HepG2 (cell line): ENCODE data around the gene MYOT. TPM values are rescaled to one million over a fixed set of nuclear protein-coding genes. Genes with fewer than 3 reads are reported as not detected.

ENCODE experiments used
- ATAC-seq: fragments of 200-7000 bp; cut with Tn5 transposase; 3 replicates; pipeline ENCODE4 v1.9.1; 2020; ENCODE audit warnings: mild to moderate bottlenecking, moderate library complexity
- BruUV-seq: library from RNA; stranded (reverse); fragments of 400-500 nt; replicated peaks from 2 replicates; lab custom pipeline; 2021; lab: Mats Ljungman, UMichigan
- CTCF ChIA-PET: fragments of 300-600 bp; formaldehyde crosslinking; extraction: SDS; loops from one replicate; lab custom pipeline; 2021; ENCODE audit warnings: low total read pairs, inconsistent platforms, low intra/inter-chr PET ratio; lab: Yijun Ruan, JAX
- POLR2A ChIA-PET: fragments of 350-600 bp; sonication (Branson Sonifier 250); formaldehyde crosslinking; loops from one replicate; lab custom pipeline; 2020; ENCODE audit warnings: antibody characterized with exemption, inconsistent platforms; lab: Yijun Ruan, JAX
- DNase-seq: peaks from one replicate; pipeline ENCODE4 v3.0.0-alpha.2; 2015; ENCODE audit warnings: low spot score
- FAIRE-seq: peaks from 3 replicates; lab custom pipeline; 2011; peaks lifted over from hg19 to GRCh38; lab: Jason Lieb, UNC
- H2AFZ ChIP-seq: one replicate; pipeline ENCODE4 v1.6.1; 2011; ENCODE audit warnings: low read length, inconsistent platforms
- H3K27ac ChIP-seq: fragments of 300-600 bp; 3 replicates; pipeline ENCODE4 v1.8.0; 2011; ENCODE audit warnings: mixed run types, mild to moderate bottlenecking, mixed read lengths, low read length, inconsistent platforms; ENCODE audit not compliant: insufficient read depth; ENCODE audit errors: extremely low read length
- H3K27me3 ChIP-seq, 2 experiments: fragments of 200-600 bp in 1 of 2; 2 replicates in 1 of 2; 3 replicates in 1 of 2; pipeline versions ENCODE4 v1.6.0 to v1.8.0; 2011; ENCODE audit warnings: low read length in 2 of 2, mild to moderate bottlenecking in 2 of 2, moderate library complexity in 2 of 2, inconsistent platforms in 1 of 2; ENCODE audit not compliant: insufficient read depth in 2 of 2, control insufficient read depth in 1 of 2
- H3K36me3 ChIP-seq, 2 experiments: fragments of 200-600 bp in 1 of 2; replicated peaks in 1 of 2; 2 replicates in 1 of 2; 3 replicates in 1 of 2; pipeline versions ENCODE4 v1.5.1 to v1.8.0; 2011; ENCODE audit warnings: low read length in 2 of 2, inconsistent platforms in 1 of 2; ENCODE audit not compliant: insufficient read depth in 2 of 2, control insufficient read depth in 1 of 2
- H3K4me1 ChIP-seq: 2 replicates; pipeline ENCODE4 v1.5.1; 2012; ENCODE audit warnings: low read length, inconsistent platforms; ENCODE audit not compliant: insufficient read depth
- H3K4me2 ChIP-seq: 2 replicates; pipeline ENCODE4 v1.6.0; 2011; ENCODE audit warnings: low read depth, low read length, inconsistent platforms
- H3K4me3 ChIP-seq, 3 experiments: fragments of 200-600 bp in 1 of 3; sonication (generic), shearing (Covaris generic) in 1 of 3; replicated peaks in 1 of 3; 2 replicates each; pipeline ENCODE4 v1.5.1; 2011 to 2016; ENCODE audit warnings: low read length in 3 of 3, inconsistent platforms in 2 of 3, low read depth in 2 of 3, mild to moderate bottlenecking in 2 of 3, control low read depth in 1 of 3, mixed read lengths in 1 of 3; ENCODE audit not compliant: insufficient read depth in 1 of 3
- H3K79me2 ChIP-seq: one replicate; pipeline ENCODE4 v1.6.1; 2011; ENCODE audit warnings: low read length, inconsistent platforms; ENCODE audit not compliant: insufficient read depth
- H3K9ac ChIP-seq: 2 replicates; pipeline ENCODE4 v1.6.0; 2011; ENCODE audit warnings: mild to moderate bottlenecking, low read depth, low read length, inconsistent platforms; ENCODE audit not compliant: insufficient read depth
- H3K9me3 ChIP-seq: 2 replicates; pipeline ENCODE4 v1.5.1; 2012; ENCODE audit warnings: mild to moderate bottlenecking, low read length
- H4K20me1 ChIP-seq: 2 replicates; pipeline ENCODE4 v1.6.0; 2011; ENCODE audit warnings: inconsistent platforms, mild to moderate bottlenecking, low read length, moderate library complexity; ENCODE audit not compliant: insufficient read depth
- GLI4 ChIP-seq: sonication (generic); formaldehyde crosslinking; IDR thresholded peaks from 2 replicates; pipeline ENCODE4 v1.5.1; 2020; ENCODE audit warnings: missing genetic modification reagents, mild to moderate bottlenecking, moderate library complexity, borderline replicate concordance
- NRL ChIP-seq: sonication (generic); formaldehyde crosslinking; IDR thresholded peaks from 2 replicates; pipeline ENCODE4 v1.5.0; 2020; ENCODE audit warnings: missing genetic modification reagents, mild to moderate bottlenecking, moderate library complexity, borderline replicate concordance
- POGZ ChIP-seq: sonication (generic); formaldehyde crosslinking; IDR thresholded peaks from 2 replicates; pipeline ENCODE4 v1.4.0; 2020; ENCODE audit warnings: mild to moderate bottlenecking, missing genetic modification reagents
- SATB2 ChIP-seq: sonication (generic); formaldehyde crosslinking; IDR thresholded peaks from 2 replicates; pipeline ENCODE4 v1.5.0; 2020; ENCODE audit warnings: missing genetic modification reagents
- ZFP1 ChIP-seq: IDR thresholded peaks from 2 replicates; pipeline ENCODE4 v1.6.1; 2016
- WGBS: methylation state at CpG from one replicate; pipeline ENCODE4 v1.1.6; 2017; ENCODE audit warnings: low lambda C conversion rate; 5-methylcytosine and 5-hydroxymethylcytosine counted together
- in situ Hi-C: cut with HindIII; loops from 2 replicates; pipeline ENCODE4 v1.10.0; 2017; ENCODE audit warnings: low pct_unique_long_range_greater_than_20kb; ENCODE audit not compliant: extremely low pct_ligation_motif_present
- intact Hi-C: fragments of 100-400 bp; cut with micrococcal nuclease; formaldehyde crosslinking; loops from one replicate; pipeline ENCODE4 v1.10.0; 2022; ENCODE audit not compliant: unreplicated experiment
- polyA plus RNA-seq, 8 experiments: library from polyadenylated mRNA; depleted of rRNA in 3 of 8; stranded (reverse) in 7 of 8; unstranded in 1 of 8; fragments of >200 nt; fragmentation: Illumina TruSeq in 4 of 8; extraction: Trizol in 4 of 8; gene quantifications; 2 replicates each; pipeline versions ENCODE4 v1.2.1 to v1.2.3, GENCODE V29; 2011 to 2016; ENCODE audit warnings: low read depth in 4 of 8, missing spikeins in 1 of 8, mixed read lengths in 1 of 8; ENCODE audit not compliant: insufficient read depth in 1 of 8
- total RNA-seq, 5 experiments: library from RNA; depleted of rRNA; stranded (reverse); fragments of >200 nt; fragmentation: Illumina TruSeq; extraction: Trizol; gene quantifications; 2 replicates each; pipeline ENCODE4 v1.2.3, GENCODE V29; 2016; ENCODE audit warnings: low read depth in 1 of 5
- TF ChIP-seq, protein P1 (sequence below): sonication (generic); formaldehyde crosslinking; IDR thresholded peaks from 2 replicates; pipeline ENCODE4 v1.8.1; 2023; ENCODE audit warnings: mild to moderate bottlenecking, moderate library complexity, missing genetic modification reagents
- TF ChIP-seq, protein P2 (sequence below): sonication (generic); formaldehyde crosslinking; conservative IDR thresholded peaks from 2 replicates; pipeline ENCODE4 v1.4.0; 2020; ENCODE audit warnings: missing genetic modification reagents
- TF ChIP-seq, protein P3 (sequence below): sonication (generic); formaldehyde crosslinking; conservative IDR thresholded peaks from 2 replicates; pipeline ENCODE4 v1.8.0; 2022; ENCODE audit warnings: missing genetic modification reagents

MYOT gene
- total and polyA plus RNA-seq, 2 of the 13 experiments (the other 11 are each of a cell fraction or from before 2014, with no cell fraction given) = not detected

DNA sequence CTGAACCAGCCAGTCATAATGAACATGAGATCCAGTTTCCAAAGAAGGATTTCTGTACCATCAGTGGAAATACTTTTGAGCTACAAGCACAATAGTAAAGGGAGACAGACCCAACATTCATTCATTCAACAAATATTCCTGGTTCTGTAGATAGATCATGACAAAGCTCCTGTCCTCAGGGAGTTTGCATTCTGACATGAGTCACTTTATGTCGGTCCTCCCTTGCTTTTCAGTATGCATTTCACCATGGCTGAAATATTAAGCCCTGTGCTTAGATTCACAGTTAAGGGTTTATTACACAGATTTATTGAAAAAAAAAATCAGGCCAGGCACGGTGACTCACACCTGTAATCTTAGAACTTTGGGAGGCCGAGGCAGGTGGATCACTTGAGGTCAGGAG is 5.4 kb upstream of the MYOT start:
- ATAC-seq (no peak), DNase-seq (no peak), FAIRE-seq (no peak)
- WGBS = 26% methylated on average over 3 of the region's 3 CpGs
- no peaks in the 10 kb centered on the region for H3K4me1 ChIP-seq
- H3K9me3 ChIP-seq = no peaks in the 10 kb centered on the region
- no peaks in the 10 kb centered on the region for H3K27me3 ChIP-seq
- H3K4me2 ChIP-seq = no peak overlapping the region
- H3K36me3 ChIP-seq = no peaks in the 10 kb centered on the region
- no peaks in the 10 kb centered on the region for H3K79me2 ChIP-seq
- intact Hi-C loops = no loop called here
- H2AFZ ChIP-seq = no peak overlapping the region
- BruUV-seq = no TSS peak
- in situ Hi-C loops = no loop called here
- H4K20me1 ChIP-seq = no peaks in the 10 kb centered on the region
- no peak overlapping the region for H3K27ac ChIP-seq
- ChIA-PET CTCF (no interaction called here), POLR2A (no interaction called here)
- no peak overlapping the region for H3K4me3 ChIP-seq
- no peak overlapping the region for H3K9ac ChIP-seq
- TF ChIP-seq, protein P1, sequence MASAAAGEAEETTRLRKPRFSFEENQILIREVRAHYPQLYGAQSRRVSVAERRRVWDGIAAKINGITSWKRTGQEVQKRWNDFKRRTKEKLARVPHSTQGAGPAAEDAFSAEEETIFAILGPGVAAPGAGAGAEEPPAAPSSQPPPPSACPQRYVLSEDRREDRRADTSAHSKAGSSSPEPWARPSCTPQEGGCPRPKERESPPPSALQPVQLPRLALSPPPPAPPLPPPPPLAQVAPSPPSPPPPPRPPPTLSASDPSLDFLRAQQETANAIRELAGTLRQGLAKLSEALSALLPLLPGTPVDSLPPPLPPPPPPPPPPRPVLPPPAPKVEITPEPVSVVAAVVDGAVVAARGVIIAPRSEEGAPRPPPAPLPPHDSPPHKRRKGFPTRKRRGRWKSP = no peak
- TF ChIP-seq POGZ = no peak
- no peak for TF ChIP-seq ZFP1 (CRISPR knock-in tag)
- TF ChIP-seq, protein P2, sequence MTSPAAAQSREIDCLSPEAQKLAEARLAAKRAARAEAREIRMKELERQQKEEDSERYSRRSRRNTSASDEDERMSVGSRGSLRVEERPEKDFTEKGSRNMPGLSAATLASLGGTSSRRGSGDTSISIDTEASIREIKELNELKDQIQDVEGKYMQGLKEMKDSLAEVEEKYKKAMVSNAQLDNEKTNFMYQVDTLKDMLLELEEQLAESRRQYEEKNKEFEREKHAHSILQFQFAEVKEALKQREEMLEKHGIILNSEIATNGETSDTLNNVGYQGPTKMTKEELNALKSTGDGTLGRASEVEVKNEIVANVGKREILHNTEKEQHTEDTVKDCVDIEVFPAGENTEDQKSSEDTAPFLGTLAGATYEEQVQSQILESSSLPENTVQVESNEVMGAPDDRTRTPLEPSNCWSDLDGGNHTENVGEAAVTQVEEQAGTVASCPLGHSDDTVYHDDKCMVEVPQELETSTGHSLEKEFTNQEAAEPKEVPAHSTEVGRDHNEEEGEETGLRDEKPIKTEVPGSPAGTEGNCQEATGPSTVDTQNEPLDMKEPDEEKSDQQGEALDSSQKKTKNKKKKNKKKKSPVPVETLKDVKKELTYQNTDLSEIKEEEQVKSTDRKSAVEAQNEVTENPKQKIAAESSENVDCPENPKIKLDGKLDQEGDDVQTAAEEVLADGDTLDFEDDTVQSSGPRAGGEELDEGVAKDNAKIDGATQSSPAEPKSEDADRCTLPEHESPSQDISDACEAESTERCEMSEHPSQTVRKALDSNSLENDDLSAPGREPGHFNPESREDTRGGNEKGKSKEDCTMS (CRISPR knock-in tag) = no peak
- TF ChIP-seq GLI4 = no peak
- no peak for TF ChIP-seq NRL (CRISPR knock-in tag)
- TF ChIP-seq, protein P3, sequence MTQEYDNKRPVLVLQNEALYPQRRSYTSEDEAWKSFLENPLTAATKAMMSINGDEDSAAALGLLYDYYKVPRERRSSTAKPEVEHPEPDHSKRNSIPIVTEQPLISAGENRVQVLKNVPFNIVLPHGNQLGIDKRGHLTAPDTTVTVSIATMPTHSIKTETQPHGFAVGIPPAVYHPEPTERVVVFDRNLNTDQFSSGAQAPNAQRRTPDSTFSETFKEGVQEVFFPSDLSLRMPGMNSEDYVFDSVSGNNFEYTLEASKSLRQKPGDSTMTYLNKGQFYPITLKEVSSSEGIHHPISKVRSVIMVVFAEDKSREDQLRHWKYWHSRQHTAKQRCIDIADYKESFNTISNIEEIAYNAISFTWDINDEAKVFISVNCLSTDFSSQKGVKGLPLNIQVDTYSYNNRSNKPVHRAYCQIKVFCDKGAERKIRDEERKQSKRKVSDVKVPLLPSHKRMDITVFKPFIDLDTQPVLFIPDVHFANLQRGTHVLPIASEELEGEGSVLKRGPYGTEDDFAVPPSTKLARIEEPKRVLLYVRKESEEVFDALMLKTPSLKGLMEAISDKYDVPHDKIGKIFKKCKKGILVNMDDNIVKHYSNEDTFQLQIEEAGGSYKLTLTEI (CRISPR knock-in tag) = no peak
- TF ChIP-seq SATB2 (CRISPR knock-in tag) = no peak
- TF ChIP-seq, all 625 proteins: peak for 0
